DND-41 (cell line): ENCODE data around the gene CRTAC1.

Experiments used
- EZH2 ChIP-seq: IDR thresholded peaks from 3 replicates; pipeline ENCODE4 v1.6.1; 2012; ENCODE audit warnings: borderline replicate concordance, low read depth, mild to moderate bottlenecking, moderate library complexity, low read length, inconsistent platforms; ENCODE audit not compliant: severe bottlenecking
- TF ChIP-seq, protein P1 (sequence below): IDR thresholded peaks from 2 replicates; pipeline ENCODE4 v1.5.1; 2012; ENCODE audit warnings: borderline replicate concordance, low read length, moderate library complexity, mild to moderate bottlenecking; ENCODE audit not compliant: poor library complexity, severe bottlenecking; ENCODE audit errors: extremely low read depth

DNA sequence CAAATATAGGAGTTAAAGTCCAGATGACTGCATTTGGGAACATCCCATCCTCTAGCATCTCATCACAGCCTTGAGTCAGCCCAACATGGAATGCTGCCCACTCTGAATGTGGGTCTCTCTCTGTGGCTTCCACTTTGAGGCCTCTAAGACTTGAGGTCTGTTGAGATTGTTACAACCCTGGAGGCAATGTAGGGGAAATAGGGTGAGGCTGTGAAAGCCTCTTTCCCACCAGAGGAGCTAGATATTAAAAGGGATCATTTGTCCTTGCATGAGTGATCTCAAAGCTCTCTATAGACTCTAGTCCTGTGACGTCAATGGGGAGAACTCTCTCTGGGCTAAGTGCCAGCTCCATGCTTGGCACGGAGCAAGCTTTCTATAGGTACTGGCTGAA lies 187.1 kb downstream of the CRTAC1 start:
- TF ChIP-seq, protein P1, sequence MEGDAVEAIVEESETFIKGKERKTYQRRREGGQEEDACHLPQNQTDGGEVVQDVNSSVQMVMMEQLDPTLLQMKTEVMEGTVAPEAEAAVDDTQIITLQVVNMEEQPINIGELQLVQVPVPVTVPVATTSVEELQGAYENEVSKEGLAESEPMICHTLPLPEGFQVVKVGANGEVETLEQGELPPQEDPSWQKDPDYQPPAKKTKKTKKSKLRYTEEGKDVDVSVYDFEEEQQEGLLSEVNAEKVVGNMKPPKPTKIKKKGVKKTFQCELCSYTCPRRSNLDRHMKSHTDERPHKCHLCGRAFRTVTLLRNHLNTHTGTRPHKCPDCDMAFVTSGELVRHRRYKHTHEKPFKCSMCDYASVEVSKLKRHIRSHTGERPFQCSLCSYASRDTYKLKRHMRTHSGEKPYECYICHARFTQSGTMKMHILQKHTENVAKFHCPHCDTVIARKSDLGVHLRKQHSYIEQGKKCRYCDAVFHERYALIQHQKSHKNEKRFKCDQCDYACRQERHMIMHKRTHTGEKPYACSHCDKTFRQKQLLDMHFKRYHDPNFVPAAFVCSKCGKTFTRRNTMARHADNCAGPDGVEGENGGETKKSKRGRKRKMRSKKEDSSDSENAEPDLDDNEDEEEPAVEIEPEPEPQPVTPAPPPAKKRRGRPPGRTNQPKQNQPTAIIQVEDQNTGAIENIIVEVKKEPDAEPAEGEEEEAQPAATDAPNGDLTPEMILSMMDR, result no peak
- no peak for TF ChIP-seq EZH2
